GM12878 (cell line): ENCODE measurements around the gene SMAD1. TPM values are rescaled to one million over a fixed set of nuclear protein-coding genes. Genes with fewer than 3 reads are reported as not detected.
"Not testable (repeated sequence)": the region's sequence is repeated elsewhere in the genome, so short reads cannot be mapped to it uniquely, and the experiment has no call there.

Experiments used
- ATAC-seq: fragments of 200-7000 bp; cut with Tn5 transposase; 3 replicates; pipeline ENCODE4 v1.9.1; 2020; ENCODE audit warnings: mild to moderate bottlenecking, moderate library complexity
- BruUV-seq: library from RNA; stranded (reverse); fragments of 400-500 nt; replicated peaks from 2 replicates; lab custom pipeline; 2021; lab: Mats Ljungman, UMichigan
- CTCF ChIA-PET: fragments of 300-600 bp; sonication (Branson Sonifier 250); formaldehyde crosslinking; extraction: SDS; loops from one replicate; lab custom pipeline; 2021; ENCODE audit warnings: inconsistent platforms; lab: Yijun Ruan, JAX
- POLR2A ChIA-PET: fragments of 350-600 bp; formaldehyde crosslinking; extraction: SDS; loops from one replicate; lab custom pipeline; 2021; ENCODE audit warnings: inconsistent platforms; lab: Charles Lee
- RAD21 ChIA-PET: fragments of 300-600 bp; sonication (Branson Sonifier 250); formaldehyde crosslinking; loops from one replicate; lab custom pipeline; 2023; ENCODE audit warnings: antibody characterized with exemption; ENCODE audit not compliant: unreplicated experiment; lab: Charles Lee
- SMC1A ChIA-PET: fragments of 300-600 bp; sonication (Branson Sonifier 250); formaldehyde crosslinking; loops from one replicate; lab custom pipeline; 2023; ENCODE audit not compliant: unreplicated experiment, uncharacterized antibody; lab: Charles Lee
- DNase-seq: peaks from one replicate; pipeline ENCODE4 v3.0.0-alpha.2; 2011; ENCODE audit warnings: low read depth, low spot score
- FAIRE-seq: peaks from 3 replicates; lab custom pipeline; 2011; peaks lifted over from hg19 to GRCh38; lab: Jason Lieb, UNC
- H2AFZ ChIP-seq: 2 replicates; pipeline ENCODE4 v1.6.0; 2011; ENCODE audit warnings: low read depth, low read length, control low read depth; ENCODE audit not compliant: control insufficient read depth
- H3K27ac ChIP-seq: 2 replicates; pipeline ENCODE4 v1.5.1; 2011; ENCODE audit warnings: control low read depth; ENCODE audit not compliant: control insufficient read depth, insufficient read depth
- H3K27me3 ChIP-seq, 2 experiments: replicated peaks in 1 of 2; 2 replicates each; pipeline versions ENCODE4 v1.6.0 to v1.6.1; 2011; ENCODE audit warnings: low read length in 1 of 2; ENCODE audit not compliant: control insufficient read depth in 2 of 2, insufficient read depth in 2 of 2
- H3K36me3 ChIP-seq, 2 experiments: 2 replicates each; pipeline ENCODE4 v1.5.1; 2011; ENCODE audit warnings: low read length in 1 of 2; ENCODE audit not compliant: control insufficient read depth in 2 of 2, insufficient read depth in 2 of 2
- H3K4me1 ChIP-seq: 2 replicates; pipeline ENCODE4 v1.6.1; 2011; ENCODE audit warnings: mild to moderate bottlenecking, low read length, moderate library complexity, mixed read lengths; ENCODE audit not compliant: control insufficient read depth, insufficient read depth
- H3K4me2 ChIP-seq: 2 replicates; pipeline ENCODE4 v1.6.0; 2011; ENCODE audit warnings: control low read depth; ENCODE audit not compliant: control insufficient read depth, insufficient read depth
- H3K4me3 ChIP-seq: fragments of 200-600 bp; sonication (generic); 2 replicates; pipeline ENCODE4 v1.5.1; 2016
- H3K79me2 ChIP-seq: 2 replicates; pipeline ENCODE4 v1.6.0; 2011; ENCODE audit warnings: low read length; ENCODE audit not compliant: control insufficient read depth, insufficient read depth
- H3K9ac ChIP-seq: 2 replicates; pipeline ENCODE4 v1.8.0; 2011; ENCODE audit warnings: low read length, control low read depth, mixed read lengths; ENCODE audit not compliant: control insufficient read depth, insufficient read depth
- H3K9me3 ChIP-seq: replicated peaks from 3 replicates; pipeline ENCODE4 v1.5.1; 2011; ENCODE audit warnings: mild to moderate bottlenecking, low read length; ENCODE audit not compliant: control insufficient read depth, insufficient read depth
- H4K20me1 ChIP-seq: 2 replicates; pipeline ENCODE4 v1.6.0; 2011; ENCODE audit not compliant: control insufficient read depth, insufficient read depth
- BCL11A ChIP-seq: IDR thresholded peaks from 2 replicates; pipeline ENCODE4 v1.6.1; 2011; ENCODE audit warnings: low read depth, low read length
- CHD4 ChIP-seq: fragments of 200-600 bp; sonication (generic); IDR thresholded peaks from 2 replicates; pipeline ENCODE4 v1.6.1; 2016; ENCODE audit warnings: mild to moderate bottlenecking
- IRF4 ChIP-seq: IDR thresholded peaks from 2 replicates; pipeline ENCODE4 v1.6.1; 2011; ENCODE audit warnings: low read depth, low read length
- KDM1A ChIP-seq: fragments of 200-600 bp; sonication (generic); IDR thresholded peaks from 2 replicates; pipeline ENCODE4 v1.6.1; 2016; ENCODE audit warnings: borderline replicate concordance
- LARP7 ChIP-seq: fragments of 450-650 bp; IDR thresholded peaks from 2 replicates; pipeline ENCODE4 v1.6.1; 2017; ENCODE audit warnings: mild to moderate bottlenecking
- MEF2A ChIP-seq: IDR thresholded peaks from 2 replicates; pipeline ENCODE4 v1.6.1; 2011; ENCODE audit warnings: low read depth, mild to moderate bottlenecking, low read length, moderate library complexity; ENCODE audit not compliant: insufficient read depth
- MEF2B ChIP-seq: fragments of 450-650 bp; IDR thresholded peaks from 2 replicates; pipeline ENCODE4 v1.6.1; 2018; ENCODE audit warnings: mild to moderate bottlenecking, moderate library complexity; ENCODE audit not compliant: partially characterized antibody, poor library complexity, severe bottlenecking
- MTA3 ChIP-seq: IDR thresholded peaks from 2 replicates; pipeline ENCODE4 v1.6.1; 2012; ENCODE audit warnings: low read length, inconsistent platforms, borderline replicate concordance
- NR2F1 ChIP-seq: fragments of 450-650 bp; conservative IDR thresholded peaks from 2 replicates; pipeline ENCODE4 v1.6.1; 2017; ENCODE audit warnings: mild to moderate bottlenecking
- RAD21 ChIP-seq: IDR thresholded peaks from 2 replicates; pipeline ENCODE4 v1.6.1; 2011; ENCODE audit warnings: mild to moderate bottlenecking, low read depth, low read length, moderate library complexity; ENCODE audit not compliant: insufficient read depth
- REST ChIP-seq: IDR thresholded peaks from 2 replicates; pipeline ENCODE4 v1.6.1; 2012; ENCODE audit warnings: mild to moderate bottlenecking, low read depth, low read length
- RFX5 ChIP-seq: IDR thresholded peaks from 2 replicates; pipeline ENCODE4 v1.6.1; 2011; ENCODE audit warnings: low read depth, low read length, improper control_type of control experiment
- TARDBP ChIP-seq: IDR thresholded peaks from 2 replicates; pipeline ENCODE4 v1.6.1; 2016; ENCODE audit warnings: borderline replicate concordance
- WGBS: methylation state at CpG from one replicate; pipeline ENCODE4 v1.1.6; 2016; ENCODE audit warnings: low lambda C conversion rate; ENCODE audit not compliant: insufficient replicate concordance, insufficient coverage; ENCODE audit errors: missing lambda C conversion rate; 5-methylcytosine and 5-hydroxymethylcytosine counted together
- in situ Hi-C: fragments of 300-500 bp; cut with MboI; formaldehyde crosslinking; loops from 9 replicates; pipeline ENCODE4 v1.14.3; 2018; ENCODE audit warnings: mixed read lengths
- intact Hi-C: fragments of 100-400 bp; cut with micrococcal nuclease; formaldehyde crosslinking; loops from one replicate; pipeline ENCODE4 v1.14.2; 2022; ENCODE audit not compliant: unreplicated experiment
- polyA plus RNA-seq, 11 experiments: library from polyadenylated mRNA; depleted of rRNA in 4 of 11; unstranded in 6 of 11; stranded (reverse) in 5 of 11; fragments of >200 nt; fragmentation: Nextera tagmentation in 4 of 11; fragmentation: Illumina TruSeq in 1 of 11; extraction: Ambion mirVana in 4 of 11; extraction: Trizol in 1 of 11; gene quantifications; 1 replicate in 1 of 11; 2 replicates in 10 of 11; pipeline versions ENCODE4 v1.2.1 to v1.2.3, GENCODE V29; 2011 to 2016; ENCODE audit warnings: inconsistent platforms in 2 of 11, missing spikeins in 2 of 11, low read depth in 1 of 11
- total RNA-seq, 4 experiments: library from RNA; depleted of rRNA in 3 of 4; stranded (reverse); fragments of >200 nt in 3 of 4; fragmentation: Illumina TruSeq in 1 of 4; extraction: Trizol in 1 of 4; gene quantifications; 2 replicates each; pipeline versions ENCODE4 v1.2.1 to v1.2.3, GENCODE V29; 2013 to 2021

The SMAD1 gene
- total and polyA plus RNA-seq, 10 of the 15 experiments (the other 5 are each of a cell fraction or from before 2014, with no cell fraction given), result 0.29 to 17.5 (median 13.6) TPM

- no peak for ATAC-seq
- no peak overlapping the region for H3K9ac ChIP-seq
- H3K4me1 ChIP-seq, result no peaks in the 10 kb centered on the region; the same call in 1 of the 2 replicates
- no peak overlapping the region for H3K4me2 ChIP-seq
- H2AFZ ChIP-seq, result no peak overlapping the region
- H3K27me3 ChIP-seq, result no peaks in the 10 kb centered on the region
- ChIA-PET RAD21 (interaction anchor here (1.0 kb wide), 1 partner anchor 333 kb away, joined by 3 read pairs; no protein-coding TSS in a partner anchor), POLR2A (no interaction called here), SMC1A (interaction anchor here (1.0 kb wide), 2 partner anchors 15 to 49 kb away, joined by 3 read pairs; no protein-coding TSS in a partner anchor), CTCF (no interaction called here)
- TF ChIP-seq KDM1A (no peak), MEF2B (no peak), MTA3 (no peak), BCL11A (no peak), RFX5 (no peak), TARDBP (no peak), RAD21 (no peak), CHD4 (no peak), MEF2A (no peak), LARP7 (no peak), REST (no peak), NR2F1 (no peak), IRF4 (no peak)
- H4K20me1 ChIP-seq, result no peaks in the 10 kb centered on the region
- no peak overlapping the region for H3K4me3 ChIP-seq
- in situ Hi-C loops (no loop called here), intact Hi-C loops (no loop called here)
- no peaks in the 10 kb centered on the region for H3K79me2 ChIP-seq
- WGBS, result 22% methylated on average over 2 of the region's 2 CpGs
- BruUV-seq, result no TSS peak
- DNase-seq, result no peak
- no peak for FAIRE-seq
- no peaks in the 10 kb centered on the region for H3K36me3 ChIP-seq
- H3K9me3 ChIP-seq, result no peaks in the 10 kb centered on the region; the same call in 1 of the 3 replicates
- no peak overlapping the region for H3K27ac ChIP-seq
Measured at GRCh38 chr4:145567516-145567915, 85.9 kb downstream of the SMAD1 start.

- FAIRE-seq, H3K4me2 ChIP-seq, H3K79me2 ChIP-seq, H4K20me1 ChIP-seq, SMC1A ChIA-PET, BruUV-seq, H3K4me1 ChIP-seq, H3K9ac ChIP-seq, H3K27ac ChIP-seq, H3K27me3 ChIP-seq, H3K9me3 ChIP-seq, in situ Hi-C loops, CTCF ChIA-PET, ATAC-seq, H3K36me3 ChIP-seq, H2AFZ ChIP-seq, H3K4me3 ChIP-seq, RAD21 ChIA-PET, DNase-seq, intact Hi-C loops: not testable (repeated sequence)
- POLR2A ChIA-PET, result interaction anchor here (1.4 kb wide), 1 partner anchor 17 kb away, joined by 3 read pairs; no protein-coding TSS in a partner anchor
- WGBS, result 79% methylated on average over 7 of the region's 7 CpGs
Measured at GRCh38 chr4:145574546-145574945, 92.9 kb downstream of the SMAD1 start.
